ENCODE data around the gene MYLK4. TPM values are rescaled to one million over a fixed set of nuclear protein-coding genes. Genes with fewer than 3 reads are reported as not detected.

MYLK4 gene
- polyA plus RNA-seq, 1 donor from 2014 or later: 1.3 TPM

DNA sequence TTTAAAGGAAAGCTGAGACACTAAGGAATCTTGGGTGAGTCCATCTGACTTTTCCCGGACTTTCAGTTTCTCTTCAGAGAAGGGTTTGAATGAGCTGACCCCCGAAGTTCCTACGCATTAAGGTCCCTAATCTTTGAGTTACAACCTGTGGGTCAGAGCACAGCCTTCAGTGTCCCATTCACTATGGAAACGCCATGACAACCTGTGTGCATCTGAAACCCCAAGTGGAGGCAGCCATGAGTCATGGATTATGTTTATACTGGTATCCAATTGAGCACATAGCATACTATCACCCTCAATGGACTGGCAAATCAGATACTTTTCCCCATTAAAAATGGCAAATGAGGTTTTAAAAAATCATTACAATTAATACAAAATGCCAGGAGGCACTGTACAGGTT is 11.4 kb downstream of the MYLK4 start:
- no peaks in the 10 kb centered on the region for H3K79me2 ChIP-seq (replicated peaks; ENCODE audit: insufficient read depth, low read length)
- H3K9me3 ChIP-seq (ENCODE audit: low read length): no peaks in the 10 kb centered on the region
- no peak overlapping the region for H2AFZ ChIP-seq (ENCODE audit: low read depth, low read length)
- no peaks in the 10 kb centered on the region for H3K27me3 ChIP-seq (ENCODE audit: insufficient read depth, low read depth, low read length)
- H3F3A ChIP-seq (ENCODE audit: insufficient read depth, low read length, poor library complexity, severe bottlenecking): no peaks in the 10 kb centered on the region
- H3K9me2 ChIP-seq (ENCODE audit: insufficient read depth, low read length): no peaks in the 10 kb centered on the region
- no peak overlapping the region for H3K4me3 ChIP-seq (ENCODE audit: low read length)
- H3K36me3 ChIP-seq (ENCODE audit: insufficient read depth, low read length): no peaks in the 10 kb centered on the region
- H3K4me2 ChIP-seq (ENCODE audit: low read length): no peak overlapping the region
- no peak for TF ChIP-seq TAF1 (IDR thresholded peaks at IDR 0.05; ENCODE audit: low read depth)
- no peak for TF ChIP-seq EP300 (conservative IDR thresholded peaks at IDR 0.05; ENCODE audit: poor library complexity, severe bottlenecking)
- no peak for TF ChIP-seq RAD21 (conservative IDR thresholded peaks at IDR 0.05)
- TF ChIP-seq POLR2AphosphoS5 (IDR thresholded peaks at IDR 0.05): no peak
- TF ChIP-seq EZH2 (IDR thresholded peaks at IDR 0.05; ENCODE audit: borderline replicate concordance, insufficient read depth, low read length, poor library complexity, severe bottlenecking): no peak
- TF ChIP-seq, protein P1, sequence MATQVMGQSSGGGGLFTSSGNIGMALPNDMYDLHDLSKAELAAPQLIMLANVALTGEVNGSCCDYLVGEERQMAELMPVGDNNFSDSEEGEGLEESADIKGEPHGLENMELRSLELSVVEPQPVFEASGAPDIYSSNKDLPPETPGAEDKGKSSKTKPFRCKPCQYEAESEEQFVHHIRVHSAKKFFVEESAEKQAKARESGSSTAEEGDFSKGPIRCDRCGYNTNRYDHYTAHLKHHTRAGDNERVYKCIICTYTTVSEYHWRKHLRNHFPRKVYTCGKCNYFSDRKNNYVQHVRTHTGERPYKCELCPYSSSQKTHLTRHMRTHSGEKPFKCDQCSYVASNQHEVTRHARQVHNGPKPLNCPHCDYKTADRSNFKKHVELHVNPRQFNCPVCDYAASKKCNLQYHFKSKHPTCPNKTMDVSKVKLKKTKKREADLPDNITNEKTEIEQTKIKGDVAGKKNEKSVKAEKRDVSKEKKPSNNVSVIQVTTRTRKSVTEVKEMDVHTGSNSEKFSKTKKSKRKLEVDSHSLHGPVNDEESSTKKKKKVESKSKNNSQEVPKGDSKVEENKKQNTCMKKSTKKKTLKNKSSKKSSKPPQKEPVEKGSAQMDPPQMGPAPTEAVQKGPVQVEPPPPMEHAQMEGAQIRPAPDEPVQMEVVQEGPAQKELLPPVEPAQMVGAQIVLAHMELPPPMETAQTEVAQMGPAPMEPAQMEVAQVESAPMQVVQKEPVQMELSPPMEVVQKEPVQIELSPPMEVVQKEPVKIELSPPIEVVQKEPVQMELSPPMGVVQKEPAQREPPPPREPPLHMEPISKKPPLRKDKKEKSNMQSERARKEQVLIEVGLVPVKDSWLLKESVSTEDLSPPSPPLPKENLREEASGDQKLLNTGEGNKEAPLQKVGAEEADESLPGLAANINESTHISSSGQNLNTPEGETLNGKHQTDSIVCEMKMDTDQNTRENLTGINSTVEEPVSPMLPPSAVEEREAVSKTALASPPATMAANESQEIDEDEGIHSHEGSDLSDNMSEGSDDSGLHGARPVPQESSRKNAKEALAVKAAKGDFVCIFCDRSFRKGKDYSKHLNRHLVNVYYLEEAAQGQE (IDR thresholded peaks at IDR 0.05; ENCODE audit: borderline replicate concordance): no peak
- TF ChIP-seq, protein P2, sequence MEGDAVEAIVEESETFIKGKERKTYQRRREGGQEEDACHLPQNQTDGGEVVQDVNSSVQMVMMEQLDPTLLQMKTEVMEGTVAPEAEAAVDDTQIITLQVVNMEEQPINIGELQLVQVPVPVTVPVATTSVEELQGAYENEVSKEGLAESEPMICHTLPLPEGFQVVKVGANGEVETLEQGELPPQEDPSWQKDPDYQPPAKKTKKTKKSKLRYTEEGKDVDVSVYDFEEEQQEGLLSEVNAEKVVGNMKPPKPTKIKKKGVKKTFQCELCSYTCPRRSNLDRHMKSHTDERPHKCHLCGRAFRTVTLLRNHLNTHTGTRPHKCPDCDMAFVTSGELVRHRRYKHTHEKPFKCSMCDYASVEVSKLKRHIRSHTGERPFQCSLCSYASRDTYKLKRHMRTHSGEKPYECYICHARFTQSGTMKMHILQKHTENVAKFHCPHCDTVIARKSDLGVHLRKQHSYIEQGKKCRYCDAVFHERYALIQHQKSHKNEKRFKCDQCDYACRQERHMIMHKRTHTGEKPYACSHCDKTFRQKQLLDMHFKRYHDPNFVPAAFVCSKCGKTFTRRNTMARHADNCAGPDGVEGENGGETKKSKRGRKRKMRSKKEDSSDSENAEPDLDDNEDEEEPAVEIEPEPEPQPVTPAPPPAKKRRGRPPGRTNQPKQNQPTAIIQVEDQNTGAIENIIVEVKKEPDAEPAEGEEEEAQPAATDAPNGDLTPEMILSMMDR (IDR thresholded peaks at IDR 0.05; ENCODE audit: poor library complexity, severe bottlenecking): no peak
- no peak for TF ChIP-seq SMC3 (conservative IDR thresholded peaks at IDR 0.05; ENCODE audit: poor library complexity)
- no peak for TF ChIP-seq MXI1 (conservative IDR thresholded peaks at IDR 0.05; ENCODE audit: poor library complexity, severe bottlenecking)
- H3K27ac ChIP-seq (ENCODE audit: low read length): no peak overlapping the region
- no peak overlapping the region for H3K9ac ChIP-seq (ENCODE audit: low read length)
- no peaks in the 10 kb centered on the region for H4K20me1 ChIP-seq (ENCODE audit: insufficient read depth)

DNA sequence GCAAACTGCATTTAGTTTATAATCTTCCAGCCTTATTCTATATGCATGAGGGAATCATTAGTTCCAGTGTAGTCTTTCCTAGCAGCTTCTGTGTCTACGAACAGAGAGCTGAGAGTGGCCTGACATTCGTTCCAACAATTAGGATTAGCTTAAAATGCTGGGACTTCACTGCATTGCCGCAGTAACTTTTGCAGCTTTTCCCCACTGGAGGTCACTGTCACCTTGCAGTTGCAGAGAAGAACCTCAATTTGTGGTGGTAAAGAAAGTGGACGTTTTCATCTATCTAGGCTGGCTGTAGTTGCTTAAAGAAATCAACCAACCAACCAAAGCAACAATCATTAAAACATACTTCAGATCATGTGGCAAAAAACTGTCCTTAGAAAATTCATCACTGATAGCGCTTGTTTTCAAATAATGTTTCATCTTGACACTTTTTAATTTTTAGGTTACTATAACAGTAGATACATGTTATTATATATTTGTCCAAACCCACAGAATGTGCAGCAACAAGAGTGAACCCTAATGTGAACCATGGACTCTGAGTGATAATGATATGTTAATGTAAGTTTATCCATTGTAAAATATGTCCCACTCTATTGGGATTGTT is 12.2 kb downstream of the MYLK4 start:
- Histone ChIP-seq H3K4me2 (ENCODE audit: low read length) (no peak overlapping the region), H3F3A (ENCODE audit: insufficient read depth, low read length, poor library complexity, severe bottlenecking) (no peaks in the 10 kb centered on the region), H3K27ac (ENCODE audit: low read length) (no peak overlapping the region), H2AFZ (ENCODE audit: low read depth, low read length) (no peak overlapping the region), H3K9me3 (ENCODE audit: low read length) (no peaks in the 10 kb centered on the region), H3K79me2 (replicated peaks; ENCODE audit: insufficient read depth, low read length) (no peaks in the 10 kb centered on the region), H3K9ac (ENCODE audit: low read length) (no peak overlapping the region), H3K4me3 (ENCODE audit: low read length) (no peak overlapping the region), H4K20me1 (ENCODE audit: insufficient read depth) (no peaks in the 10 kb centered on the region), H3K36me3 (ENCODE audit: insufficient read depth, low read length) (no peaks in the 10 kb centered on the region), H3K27me3 (ENCODE audit: insufficient read depth, low read depth, low read length) (no peaks in the 10 kb centered on the region), H3K9me2 (ENCODE audit: insufficient read depth, low read length) (no peaks in the 10 kb centered on the region)
- TF ChIP-seq, protein P2 (IDR thresholded peaks at IDR 0.05; ENCODE audit: poor library complexity, severe bottlenecking): peak; percentile 89
- TF ChIP-seq POLR2AphosphoS5 (IDR thresholded peaks at IDR 0.05) (no peak), SMC3 (conservative IDR thresholded peaks at IDR 0.05; ENCODE audit: poor library complexity) (peak; percentile 88), EP300 (conservative IDR thresholded peaks at IDR 0.05; ENCODE audit: poor library complexity, severe bottlenecking) (no peak), EZH2 (IDR thresholded peaks at IDR 0.05; ENCODE audit: borderline replicate concordance, insufficient read depth, low read length, poor library complexity, severe bottlenecking) (no peak), RAD21 (conservative IDR thresholded peaks at IDR 0.05) (peak; percentile 92)
